ENCODE data around the gene ZNF565. TPM values are rescaled to one million over a fixed set of nuclear protein-coding genes. Genes with fewer than 3 reads are reported as not detected.

ZNF565 gene
- total RNA-seq, 4 donors from 2014 or later, result 1.00 to 4.1 (median 4.0) TPM; not detected in 1

DNA sequence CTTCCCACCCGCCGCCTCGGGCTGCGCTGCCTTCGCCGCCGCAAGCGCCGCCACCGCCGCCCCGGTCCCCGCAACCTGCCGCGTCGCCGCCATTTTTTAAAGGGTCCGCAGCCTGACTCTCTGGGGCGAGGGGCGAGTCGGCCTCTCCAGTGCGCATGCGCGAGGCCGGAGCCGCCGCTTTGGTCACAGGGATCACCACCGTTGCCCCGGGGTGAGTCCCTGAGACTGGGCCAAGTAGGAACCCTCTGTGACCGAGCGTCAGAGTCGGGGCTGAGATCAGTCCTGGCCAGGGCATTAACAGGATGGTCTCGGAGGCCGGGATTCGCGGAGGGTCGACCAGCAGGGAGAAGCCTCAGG is 43.0 kb upstream of the ZNF565 start:
- Histone ChIP-seq H3K4me3 (peak overlapping the region; percentile 4 to 50 (median 36)), H3K9me3 (no peaks in the 10 kb centered on the region), H3K36me3 (no peaks in the 10 kb centered on the region), H3K27ac (no peak overlapping the region), H3K4me1 (peaks cover 0 to 4% (median 0%) of the 10 kb centered on the region in 4 donors), H3K27me3 (no peaks in the 10 kb centered on the region)
- intact Hi-C loops (cut with DNase I; ENCODE audit: low total_unique reads), result no loop called here
- TF ChIP-seq POLR2A (IDR thresholded peaks at IDR 0.05), result no peak
- TF ChIP-seq POLR2AphosphoS5 (IDR thresholded peaks at IDR 0.05), result no peak
- TF ChIP-seq, protein P1, sequence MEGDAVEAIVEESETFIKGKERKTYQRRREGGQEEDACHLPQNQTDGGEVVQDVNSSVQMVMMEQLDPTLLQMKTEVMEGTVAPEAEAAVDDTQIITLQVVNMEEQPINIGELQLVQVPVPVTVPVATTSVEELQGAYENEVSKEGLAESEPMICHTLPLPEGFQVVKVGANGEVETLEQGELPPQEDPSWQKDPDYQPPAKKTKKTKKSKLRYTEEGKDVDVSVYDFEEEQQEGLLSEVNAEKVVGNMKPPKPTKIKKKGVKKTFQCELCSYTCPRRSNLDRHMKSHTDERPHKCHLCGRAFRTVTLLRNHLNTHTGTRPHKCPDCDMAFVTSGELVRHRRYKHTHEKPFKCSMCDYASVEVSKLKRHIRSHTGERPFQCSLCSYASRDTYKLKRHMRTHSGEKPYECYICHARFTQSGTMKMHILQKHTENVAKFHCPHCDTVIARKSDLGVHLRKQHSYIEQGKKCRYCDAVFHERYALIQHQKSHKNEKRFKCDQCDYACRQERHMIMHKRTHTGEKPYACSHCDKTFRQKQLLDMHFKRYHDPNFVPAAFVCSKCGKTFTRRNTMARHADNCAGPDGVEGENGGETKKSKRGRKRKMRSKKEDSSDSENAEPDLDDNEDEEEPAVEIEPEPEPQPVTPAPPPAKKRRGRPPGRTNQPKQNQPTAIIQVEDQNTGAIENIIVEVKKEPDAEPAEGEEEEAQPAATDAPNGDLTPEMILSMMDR (IDR thresholded peaks at IDR 0.05), result no peak
- no peak for TF ChIP-seq EP300 (IDR thresholded peaks at IDR 0.05; ENCODE audit: low read depth)
- WGBS, 2 donors (ENCODE audit: low coverage in 1 of 2), result 61% methylated on average over 37 of the region's 37 CpGs; no CpG with 5 or more reads in 1 of the 2 donors
- in situ Hi-C loops (cut with MboI; ENCODE audit: low pct_ligation_motif_present in 1 of 4, low pct_unique_long_range_greater_than_20kb in 1 of 4, low sequenced_read_pairs in 3 of 4), result no loop called here
- DNase-seq, result no peak

DNA sequence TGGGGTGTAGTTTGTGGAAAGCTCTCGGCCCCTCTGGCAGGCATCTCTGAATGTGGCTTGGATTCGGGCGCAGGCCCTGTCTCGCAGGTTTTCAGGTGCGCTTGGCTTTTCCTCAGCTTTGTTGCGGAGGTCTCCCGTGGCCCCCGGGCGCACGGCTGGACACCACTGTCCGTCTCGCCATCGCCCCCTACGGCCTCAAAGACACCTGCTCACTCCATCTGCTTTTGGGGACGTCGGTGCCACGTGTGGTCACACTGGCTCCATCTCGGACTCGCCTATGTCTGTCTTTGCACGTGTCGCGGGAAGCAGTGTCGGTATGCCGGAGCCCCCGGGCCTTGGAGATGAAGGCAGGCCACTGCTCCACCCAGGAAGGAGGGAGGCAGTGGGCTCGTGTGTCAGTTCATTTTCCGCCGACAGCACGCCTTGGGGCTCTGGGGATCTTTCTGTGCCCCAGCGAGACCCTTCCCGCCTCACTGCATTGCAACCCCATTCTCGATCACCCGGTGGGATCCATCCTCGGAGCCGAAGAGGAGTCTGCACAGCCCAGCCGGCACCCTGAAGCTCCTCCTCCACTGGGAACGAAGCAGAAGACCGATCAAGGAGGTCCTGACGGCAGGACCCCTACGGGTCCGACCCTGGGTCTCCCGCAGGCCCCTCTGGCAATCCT is 42.5 kb upstream of the ZNF565 start:
- 89% methylated on average over 38 of the region's 42 CpGs; no CpG with 5 or more reads in 1 of the 2 donors for WGBS, 2 donors (ENCODE audit: low coverage in 1 of 2)
- intact Hi-C loops (cut with DNase I; ENCODE audit: low total_unique reads) (no loop called here), in situ Hi-C loops (cut with MboI; ENCODE audit: low pct_ligation_motif_present in 1 of 4, low pct_unique_long_range_greater_than_20kb in 1 of 4, low sequenced_read_pairs in 3 of 4) (no loop called here)
- DNase-seq, result no peak
- TF ChIP-seq EP300 (IDR thresholded peaks at IDR 0.05; ENCODE audit: low read depth) (no peak), POLR2A (IDR thresholded peaks at IDR 0.05) (no peak), POLR2AphosphoS5 (IDR thresholded peaks at IDR 0.05) (no peak)
- TF ChIP-seq, protein P1 (IDR thresholded peaks at IDR 0.05), result no peak
- H3K36me3 ChIP-seq, result no peaks in the 10 kb centered on the region
- H3K4me1 ChIP-seq, result peaks cover 0 to 4% (median 0%) of the 10 kb centered on the region in 4 donors
- no peaks in the 10 kb centered on the region for H3K9me3 ChIP-seq
- H3K27me3 ChIP-seq, result no peaks in the 10 kb centered on the region
- peak overlapping the region; percentile 4 to 50 (median 36) for H3K4me3 ChIP-seq
- no peak overlapping the region for H3K27ac ChIP-seq

DNA sequence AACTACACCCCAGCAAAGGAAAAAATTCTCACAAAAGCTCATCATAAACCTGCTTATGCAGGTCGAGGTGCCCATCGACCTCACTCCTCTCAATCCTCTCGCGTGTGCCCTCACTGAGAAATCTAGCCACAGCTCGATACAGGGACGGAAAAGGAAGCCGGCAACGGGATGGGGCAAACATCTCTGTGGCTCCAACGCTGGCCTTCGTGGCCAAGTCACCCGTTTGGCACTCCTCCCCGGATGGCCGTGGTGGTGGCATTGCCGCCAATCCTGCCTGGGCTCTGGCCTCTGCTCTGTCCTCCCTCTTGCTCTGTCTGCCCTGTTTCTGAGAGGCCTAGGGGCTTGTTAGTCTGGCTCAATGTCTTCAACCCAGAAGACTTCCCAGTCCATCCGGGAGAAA is 41.6 kb upstream of the ZNF565 start:
- in situ Hi-C loops (cut with MboI; ENCODE audit: low pct_ligation_motif_present in 1 of 4, low pct_unique_long_range_greater_than_20kb in 1 of 4, low sequenced_read_pairs in 3 of 4) (no loop called here), intact Hi-C loops (cut with DNase I; ENCODE audit: low total_unique reads) (no loop called here)
- DNase-seq, result no peak
- H3K27ac ChIP-seq, result no peak overlapping the region
- H3K27me3 ChIP-seq, result no peaks in the 10 kb centered on the region
- H3K36me3 ChIP-seq, result no peaks in the 10 kb centered on the region
- H3K9me3 ChIP-seq, result no peaks in the 10 kb centered on the region
- TF ChIP-seq EP300 (IDR thresholded peaks at IDR 0.05; ENCODE audit: low read depth), result no peak
- WGBS, 2 donors (ENCODE audit: low coverage in 1 of 2), result 97% methylated on average over 15 of the region's 15 CpGs; no CpG with 5 or more reads in 1 of the 2 donors
- no peak overlapping the region for H3K4me3 ChIP-seq
- peaks cover 0 to 4% (median 0%) of the 10 kb centered on the region in 4 donors for H3K4me1 ChIP-seq

DNA sequence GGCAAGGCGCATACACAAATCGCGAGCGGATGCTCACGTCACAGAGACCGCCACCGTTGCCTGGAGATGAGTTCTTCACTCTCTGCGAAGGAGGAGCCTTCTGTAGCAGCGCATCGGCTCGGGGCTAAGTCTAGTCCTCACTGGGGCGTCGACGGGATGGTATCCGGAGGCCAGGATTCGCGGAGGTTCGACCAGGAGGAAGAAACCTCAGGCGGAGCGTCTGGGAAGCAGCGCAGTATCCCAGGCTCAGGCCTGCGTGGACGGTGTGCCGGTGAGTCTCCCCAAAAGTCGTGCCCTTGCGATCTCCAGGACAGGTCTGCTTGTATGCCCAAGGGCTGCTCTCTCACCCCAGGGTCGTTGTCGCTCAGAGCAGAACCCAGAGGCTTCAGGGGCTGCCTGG is 40.9 kb upstream of the ZNF565 start:
- 94% methylated on average over 28 of the region's 28 CpGs; no CpG with 5 or more reads in 1 of the 2 donors for WGBS, 2 donors (ENCODE audit: low coverage in 1 of 2)
- no peak overlapping the region for H3K4me3 ChIP-seq
- in situ Hi-C loops (cut with MboI; ENCODE audit: low pct_ligation_motif_present in 1 of 4, low pct_unique_long_range_greater_than_20kb in 1 of 4, low sequenced_read_pairs in 3 of 4), result no loop called here
- H3K27me3 ChIP-seq, result no peaks in the 10 kb centered on the region
- no peak overlapping the region for H3K27ac ChIP-seq
- no peak for TF ChIP-seq EP300 (IDR thresholded peaks at IDR 0.05; ENCODE audit: low read depth)
- TF ChIP-seq, protein P1 (IDR thresholded peaks at IDR 0.05), result no peak
- no peak for TF ChIP-seq POLR2A (IDR thresholded peaks at IDR 0.05)
- no peak for TF ChIP-seq POLR2AphosphoS5 (IDR thresholded peaks at IDR 0.05)
- no peak for DNase-seq
- no peaks in the 10 kb centered on the region for H3K9me3 ChIP-seq
- intact Hi-C loops (cut with DNase I; ENCODE audit: low total_unique reads), result no loop called here
- H3K36me3 ChIP-seq, result no peaks in the 10 kb centered on the region
- H3K4me1 ChIP-seq, result peaks cover 0 to 4% (median 0%) of the 10 kb centered on the region in 4 donors

Data from transverse colon (tissue), 4 donors.